Fibroblast of the conjunctiva (primary cell): ENCODE measurements around the gene FOXO6.

Experiments used
- DNase-seq: peaks from one replicate; pipeline ENCODE4 v3.0.0-alpha.2; 2010; ENCODE audit warnings: low read depth

FOXO6 gene

GRCh38 chr1:41385398-41386195 lies 24.4 kb downstream of the FOXO6 start:
- DNase-seq, result no peak

DNA sequence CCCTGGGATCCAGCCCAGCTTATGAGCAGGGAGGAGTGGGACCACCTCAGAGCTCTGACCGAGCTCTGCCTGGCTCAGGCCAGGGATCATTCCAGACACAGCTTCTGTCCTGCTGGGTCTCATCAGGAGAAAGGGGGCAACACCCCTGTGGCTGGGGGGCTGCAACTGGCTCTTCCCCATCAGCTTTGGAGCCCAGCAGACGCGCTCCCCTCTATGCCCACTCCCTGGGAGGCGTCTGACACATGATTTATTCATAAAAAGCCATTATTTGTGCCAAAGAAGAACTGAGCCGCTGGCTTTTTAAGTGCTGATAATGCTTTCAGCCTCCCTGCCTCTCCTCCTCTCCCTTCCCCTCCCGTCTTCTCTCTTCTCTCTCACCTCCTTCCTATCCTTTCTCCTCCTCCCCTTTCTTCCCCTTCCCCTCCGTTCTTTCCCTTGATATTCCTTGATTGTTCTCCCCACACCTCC lies 25.0 kb downstream of the FOXO6 start:
- no peak for DNase-seq

GRCh38 chr1:41387667-41388091 lies 26.4 kb downstream of the FOXO6 start:
- peak; percentile 47 for DNase-seq

DNA sequence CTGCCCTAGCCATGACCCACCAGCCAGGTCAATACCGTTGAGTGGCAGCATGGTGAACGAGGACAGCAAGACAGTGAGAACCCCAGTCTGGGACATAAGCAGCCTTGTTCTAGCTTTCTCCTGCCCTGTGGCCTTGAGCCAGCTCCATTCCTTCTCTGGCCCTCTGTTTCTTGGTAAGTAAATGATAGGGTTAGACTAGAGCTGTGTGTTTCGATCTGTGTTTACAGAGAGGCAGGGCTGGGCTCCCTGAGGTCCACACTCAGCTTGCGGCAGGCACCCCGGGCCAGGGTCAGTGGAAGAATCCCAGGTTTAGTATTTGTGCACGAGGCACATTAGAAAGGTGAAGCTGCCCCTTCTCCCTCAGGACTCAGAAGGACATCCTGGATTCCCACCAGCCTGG lies 27.3 kb downstream of the FOXO6 start:
- no peak for DNase-seq

- DNase-seq, result no peak
These were observed 27.8 kb downstream of the FOXO6 start for GRCh38 chr1:41389009-41389408.

- DNase-seq, result no peak
These were observed 28.9 kb downstream of the FOXO6 start for GRCh38 chr1:41390166-41390565.

DNA sequence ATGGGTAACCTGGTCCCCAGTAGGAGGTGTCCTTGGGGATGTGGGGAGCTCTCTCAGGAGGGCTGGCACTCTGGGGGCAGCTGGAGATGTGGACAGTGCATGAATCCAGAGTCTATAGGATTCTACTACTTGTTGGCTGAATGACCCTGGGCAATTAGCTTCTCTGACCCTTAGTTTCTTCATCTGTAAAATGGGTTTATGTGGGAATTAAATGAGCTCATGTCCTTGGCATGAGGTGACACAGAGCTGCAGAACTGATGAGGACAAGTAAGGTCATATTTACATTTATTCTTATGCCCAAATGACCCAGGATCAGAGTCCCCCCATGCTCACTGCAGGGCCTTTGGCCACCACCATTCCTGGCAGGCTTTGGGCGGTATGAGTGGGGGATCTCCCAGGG lies 29.3 kb downstream of the FOXO6 start:
- no peak for DNase-seq

- no peak for DNase-seq
These were observed 30.7 kb downstream of the FOXO6 start for GRCh38 chr1:41391834-41392527.

DNA sequence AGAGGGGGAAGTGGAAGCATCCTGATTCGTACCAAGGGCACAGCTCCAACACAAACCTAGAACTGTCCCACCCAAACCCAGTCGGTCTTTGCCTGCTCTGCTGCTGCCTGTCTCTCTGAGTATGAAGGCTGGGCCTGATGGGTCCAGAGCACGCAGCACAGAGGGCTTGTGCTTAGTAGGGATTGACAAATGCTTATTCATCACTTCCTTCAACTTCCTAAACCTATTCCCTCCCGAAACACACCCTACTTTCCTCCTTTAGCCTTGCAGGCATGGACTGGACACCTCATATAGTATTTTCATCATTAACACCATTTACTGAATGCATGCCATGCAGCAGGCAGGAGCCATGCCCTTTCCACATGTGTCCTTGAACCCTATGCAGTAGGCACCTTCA lies 31.3 kb downstream of the FOXO6 start:
- DNase-seq, result no peak

DNA sequence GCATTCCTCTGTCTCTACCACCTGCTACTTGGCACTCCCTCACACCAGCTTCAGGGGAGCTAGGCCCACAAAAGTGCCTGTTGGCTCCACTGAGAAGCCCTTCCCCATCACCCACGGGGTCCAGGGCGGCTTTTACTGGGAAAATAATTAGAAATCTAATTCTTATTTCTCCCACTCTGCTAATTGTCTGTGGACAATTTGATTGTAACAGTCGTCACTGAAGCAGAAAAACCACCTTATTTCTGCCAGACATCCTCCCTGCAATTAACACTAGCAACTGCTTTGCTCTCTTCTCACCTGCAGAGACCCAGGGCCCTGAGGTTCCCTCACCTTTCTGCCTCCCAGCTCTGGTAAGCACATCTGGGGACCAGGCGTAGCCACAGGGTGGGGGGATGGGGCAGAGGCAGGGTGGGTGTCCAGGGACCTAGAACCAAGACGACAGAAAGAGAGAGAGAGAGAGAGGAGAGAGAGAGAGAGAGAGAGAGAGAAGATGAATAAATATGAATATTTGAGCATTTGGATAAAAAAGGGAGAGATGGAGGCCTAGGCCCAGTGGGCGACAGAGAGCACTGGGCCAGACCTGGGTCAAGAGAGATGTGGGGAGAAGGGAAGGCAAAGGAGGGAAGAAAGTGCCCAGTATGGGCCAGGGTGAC lies 32.6 kb downstream of the FOXO6 start:
- no peak for DNase-seq

- no peak for DNase-seq
These were observed 33.1 kb downstream of the FOXO6 start for GRCh38 chr1:41394369-41394744.

DNA sequence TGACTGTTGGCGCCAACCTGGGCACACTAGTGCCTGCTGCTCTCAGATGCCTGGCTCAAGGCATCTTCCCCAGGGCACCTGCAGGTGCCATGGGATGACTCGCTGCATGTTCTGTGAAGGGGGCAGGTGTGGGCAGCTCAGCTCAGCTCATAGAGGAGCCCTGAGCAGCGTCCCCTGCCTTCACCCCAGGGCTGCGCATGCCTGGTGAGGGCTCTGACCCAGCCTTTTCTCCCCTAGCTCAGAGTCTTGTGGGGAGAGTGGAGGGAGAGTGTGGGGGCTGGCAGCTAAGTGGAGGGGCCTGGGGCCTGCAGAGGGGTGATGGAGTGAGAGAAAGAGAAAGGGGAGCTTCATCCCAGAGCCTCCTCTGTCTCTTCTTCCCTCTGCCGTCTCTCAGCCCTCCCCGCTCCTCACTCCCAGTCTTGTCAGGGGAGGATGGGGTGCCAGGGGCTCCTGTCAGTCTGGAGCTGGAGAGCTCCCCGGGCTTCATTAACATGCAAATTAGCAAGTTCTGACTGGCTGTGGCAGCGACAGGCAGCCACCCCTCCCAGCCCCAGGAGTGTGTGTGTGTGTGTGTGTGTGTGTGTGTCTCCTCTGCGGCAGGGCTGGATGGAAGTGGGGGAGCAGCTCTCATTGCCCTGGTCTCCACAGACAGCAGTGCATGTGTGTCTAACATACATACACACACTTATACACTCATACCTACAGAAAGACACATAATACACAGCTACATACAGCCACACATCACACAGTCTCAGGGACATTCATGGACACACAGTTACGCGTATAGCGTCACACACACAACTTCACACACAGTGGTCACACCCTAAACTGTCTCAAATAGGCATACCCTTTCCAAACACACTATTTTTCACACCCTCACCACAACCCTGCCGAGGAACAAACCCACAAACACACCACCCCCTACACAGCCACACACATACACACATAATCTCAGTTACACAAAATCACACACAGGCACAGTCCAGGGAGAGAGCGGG lies 34.0 kb downstream of the FOXO6 start:
- DNase-seq, result no peak

DNA sequence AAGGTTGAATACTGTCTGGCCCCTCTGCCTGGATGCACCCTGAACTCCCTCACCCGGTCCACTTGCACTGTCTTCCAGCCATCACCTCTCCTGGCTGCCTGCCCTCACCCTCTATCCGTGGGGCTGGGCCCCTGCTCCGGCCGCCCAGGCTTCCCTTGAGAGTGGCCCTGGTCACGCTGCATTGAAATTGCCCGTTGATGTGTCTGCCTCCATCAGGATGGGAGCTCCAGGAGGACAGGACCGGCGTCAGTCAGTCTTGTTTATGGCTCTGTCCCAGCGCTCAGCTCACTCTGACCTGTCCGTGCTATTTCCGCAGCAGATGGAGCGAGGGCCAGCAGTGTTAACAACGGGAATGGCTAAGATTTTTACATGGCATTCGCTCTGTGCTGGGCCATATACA lies 34.9 kb downstream of the FOXO6 start:
- no peak for DNase-seq

DNA sequence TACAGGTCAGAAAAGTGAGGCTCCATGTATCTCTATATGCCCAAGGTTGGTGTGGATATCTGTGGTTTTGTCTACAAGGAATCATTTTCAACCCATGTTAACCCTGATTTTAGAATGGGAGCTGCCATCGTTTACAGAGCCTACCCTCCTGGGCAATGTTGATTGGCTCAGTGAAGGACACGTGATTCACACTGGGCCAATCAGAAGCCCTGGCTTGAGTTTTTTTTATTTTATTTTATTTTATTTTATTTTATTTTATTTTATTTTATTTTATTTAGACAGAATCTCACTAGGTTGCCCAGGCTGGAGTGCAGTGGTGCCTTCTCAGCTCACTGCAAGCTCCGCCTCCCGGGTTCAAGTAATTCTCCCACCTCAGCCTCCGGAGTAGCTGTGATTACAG lies 35.8 kb downstream of the FOXO6 start:
- DNase-seq, result no peak

- DNase-seq, result no peak
These were observed 36.6 kb downstream of the FOXO6 start for GRCh38 chr1:41397753-41398330.

DNA sequence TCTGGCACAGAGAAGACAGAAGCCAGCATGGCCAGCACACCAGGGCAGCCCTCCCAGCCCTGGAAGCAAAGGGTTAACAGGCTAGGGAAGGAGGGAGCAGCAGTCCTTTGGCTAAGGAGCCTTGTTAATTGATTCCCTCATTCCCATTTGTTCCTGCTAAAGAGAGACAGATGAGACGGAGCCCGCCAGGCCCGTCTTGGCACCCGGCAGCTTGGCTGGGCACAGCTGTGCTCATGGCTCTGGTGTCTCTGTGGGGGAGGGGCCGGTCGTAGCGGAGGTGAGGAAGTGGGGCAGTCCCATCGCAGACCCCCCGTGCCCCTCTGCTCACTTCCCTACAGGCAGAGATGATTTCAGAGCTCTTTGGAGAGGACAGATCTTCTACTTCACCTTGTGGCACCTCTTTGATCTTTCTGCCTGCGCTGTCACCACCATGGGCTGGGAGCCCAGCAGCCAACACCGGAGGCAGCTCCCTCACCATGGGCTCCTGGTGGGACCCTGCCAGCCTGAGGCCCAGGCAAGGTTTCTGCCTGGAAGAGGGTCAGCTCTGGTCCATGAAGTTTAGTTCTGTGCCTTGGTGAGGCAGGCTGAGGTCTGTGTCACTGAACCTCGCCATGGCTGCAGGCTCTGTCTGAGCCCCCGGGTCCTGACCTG lies 38.0 kb downstream of the FOXO6 start:
- no peak for DNase-seq

GRCh38 chr1:41400225-41400624 lies 39.0 kb downstream of the FOXO6 start:
- DNase-seq, result no peak

GRCh38 chr1:41401899-41402298 lies 40.7 kb downstream of the FOXO6 start:
- DNase-seq, result no peak

DNA sequence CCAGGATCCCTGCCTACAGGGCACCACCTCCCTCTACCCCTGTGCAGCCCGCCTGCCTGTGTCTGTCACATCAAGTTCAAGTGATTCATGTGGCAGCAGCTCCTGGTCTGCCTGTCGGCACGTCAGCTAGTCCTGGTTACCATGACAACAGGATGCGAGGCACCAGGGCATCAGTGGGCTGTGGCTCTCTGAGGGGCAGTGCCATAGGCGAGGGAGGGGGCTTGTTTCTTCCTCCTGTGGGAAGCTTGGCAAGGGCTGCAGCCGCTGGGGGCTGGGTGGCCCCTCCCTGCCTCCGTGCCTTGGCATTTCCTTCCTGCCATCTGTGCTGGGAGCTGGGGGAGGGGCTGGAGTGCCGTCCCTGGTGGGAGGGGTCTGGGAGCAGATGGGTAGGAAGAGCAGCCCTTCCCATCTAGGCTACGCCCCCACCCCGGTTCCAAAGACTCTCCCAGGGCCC lies 43.1 kb downstream of the FOXO6 start:
- no peak for DNase-seq

- DNase-seq, result no peak
These were observed 46.5 kb downstream of the FOXO6 start for GRCh38 chr1:41407664-41408252.
